NCI-H2227 treated with DMSO at 0.1 percent for 48 hours (cell line): ENCODE measurements around the gene ADIPOQ.
"Not testable (repeated sequence)": the region's sequence is repeated elsewhere in the genome, so short reads cannot be mapped to it uniquely, and the experiment has no call there.

Experiments used
- DNase-seq: peaks from one replicate; lab custom pipeline; 2025; lab: John Stamatoyannopoulos, UW

ADIPOQ gene

DNA sequence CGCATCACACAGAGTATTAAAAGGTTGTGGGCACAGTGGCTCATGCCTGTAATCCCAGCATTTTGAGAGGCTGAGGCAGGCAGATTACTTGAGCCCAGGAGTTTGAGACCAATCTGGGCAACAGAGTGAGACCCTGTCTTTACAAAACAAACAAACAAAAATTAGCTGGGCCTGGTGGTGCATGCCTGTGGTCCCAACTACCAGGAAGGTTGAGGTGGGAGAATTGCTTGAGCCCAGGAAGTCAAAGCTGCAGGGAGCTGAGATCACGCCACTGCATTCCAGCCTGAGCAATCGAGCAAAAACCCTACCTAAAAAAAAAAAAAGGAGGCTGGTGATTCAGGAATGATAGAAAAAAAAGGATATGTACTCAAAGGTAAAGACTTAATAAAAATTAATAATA, 59.6 kb downstream of the ADIPOQ start:
- no peak for DNase-seq

DNA sequence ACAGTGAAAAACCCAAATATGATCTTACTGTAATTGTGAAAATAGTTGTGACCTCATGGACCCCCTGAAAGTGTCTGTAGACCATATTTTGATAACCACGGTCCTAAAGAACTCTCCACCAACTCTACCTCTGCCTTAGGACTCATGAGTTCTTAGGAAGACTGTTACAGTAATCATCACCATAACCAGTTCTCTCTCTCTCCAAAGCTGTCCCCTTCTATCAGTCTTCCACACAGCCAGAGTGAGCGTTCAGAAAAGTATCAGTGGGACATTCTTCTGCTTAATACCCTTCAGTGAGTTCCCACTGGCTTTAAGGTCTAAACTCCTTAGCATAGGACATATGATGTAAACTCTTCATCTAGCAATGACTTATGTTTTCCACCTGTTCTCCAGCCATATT, 60.2 kb downstream of the ADIPOQ start:
- no peak for DNase-seq

DNA sequence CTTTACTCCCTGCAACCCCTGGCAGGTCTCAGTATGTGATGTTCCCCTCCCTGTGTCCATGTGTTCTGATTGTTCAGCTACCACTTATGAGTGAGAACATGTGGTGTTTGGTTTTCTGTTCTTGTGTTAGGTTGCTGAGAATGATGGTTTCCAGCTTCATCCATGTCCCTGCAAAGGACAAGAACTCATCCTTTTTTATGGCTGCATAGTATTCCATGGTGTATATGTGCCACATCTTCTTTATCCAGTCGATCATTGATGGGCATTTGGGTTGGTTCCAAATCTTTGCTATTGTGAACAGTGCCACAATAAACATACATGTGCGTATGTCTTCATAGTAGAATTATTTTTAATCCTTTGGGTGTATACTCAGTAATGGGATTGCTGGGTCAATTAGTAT, 61.2 kb downstream of the ADIPOQ start:
- not testable (repeated sequence) for DNase-seq

DNA sequence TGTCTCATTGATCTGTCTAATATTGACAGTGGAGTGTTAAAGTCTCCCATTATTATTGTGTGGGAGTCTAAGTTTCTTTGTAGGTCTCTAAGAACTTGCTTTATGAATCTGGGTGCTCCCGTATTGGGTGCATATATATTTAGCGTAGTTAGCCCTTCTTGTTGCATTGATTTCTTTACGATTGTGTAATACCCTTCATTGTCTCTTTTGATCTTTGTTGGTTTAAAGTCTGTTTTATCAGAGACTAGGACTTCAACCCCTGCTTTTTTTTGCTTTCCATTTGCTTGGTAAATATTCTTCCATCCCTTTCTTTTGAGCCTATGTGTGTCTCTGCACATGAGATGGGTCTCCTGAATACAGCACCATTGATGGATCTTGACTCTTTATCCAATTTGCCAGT, 64.6 kb downstream of the ADIPOQ start:
- DNase-seq, result not testable (repeated sequence)
